ENCODE results near the gene OSBPL8. TPM values are rescaled to one million over a fixed set of nuclear protein-coding genes. Genes with fewer than 3 reads are reported as not detected.

The OSBPL8 gene
- total and polyA plus RNA-seq, 2 of the 8 experiments (the other 6 are each of a cell fraction or from before 2014, with no cell fraction given), result 10.9 to 81.1 TPM

DNA sequence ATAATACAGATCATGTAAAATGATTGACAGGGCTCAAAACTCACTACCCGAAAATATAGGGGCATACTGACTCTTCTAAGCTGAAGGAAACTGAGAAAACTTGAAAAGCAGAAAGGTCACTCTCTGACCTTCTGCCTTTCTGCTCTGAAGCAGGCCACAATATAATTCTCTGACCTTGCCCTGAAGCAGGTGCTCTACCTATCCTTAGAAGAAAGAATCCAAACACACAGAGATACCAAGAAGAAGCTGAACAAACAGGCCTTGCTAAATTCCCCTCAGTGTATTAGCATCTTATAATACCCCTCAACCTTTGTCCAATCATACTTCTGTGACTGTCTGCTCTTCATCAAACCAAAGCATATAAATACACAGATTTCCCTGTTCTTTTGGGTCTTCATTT lies 150.5 kb downstream of the OSBPL8 start:
- 81% methylated on average over 1 of the region's 1 CpG; no CpG with 5 or more reads in 1 of the 2 experiments for WGBS, 2 experiments (ENCODE audit: extremely low coverage in 1 of 2, insufficient coverage in 1 of 2, insufficient read length in 1 of 2, insufficient replicate concordance in 2 of 2, low coverage in 1 of 2, low lambda C conversion rate in 2 of 2, missing lambda C conversion rate in 1 of 2)

More for the DNA sequence above, 150.5 kb downstream of the OSBPL8 start:
- Histone ChIP-seq H3K9ac (replicated peaks in 1 of 4; ENCODE audit: extremely low read depth in 1 of 4, low read depth in 3 of 4, low read length in 3 of 4) (no peak overlapping the region), H3K9me3 (ENCODE audit: insufficient read depth in 2 of 2, low read depth in 1 of 2, low read length in 1 of 2) (no peaks in the 10 kb centered on the region), H3K18ac (ENCODE audit: extremely low read depth, low read length) (no peak overlapping the region), H2BK15ac (ENCODE audit: low read length) (no peak overlapping the region), H2AFZ (ENCODE audit: low read length) (no peak overlapping the region), H4K20me1 (replicated peaks in 1 of 2; ENCODE audit: control insufficient read depth in 1 of 2, insufficient read depth in 2 of 2, low read length in 2 of 2) (no peaks in the 10 kb centered on the region), H2BK120ac (replicated peaks; ENCODE audit: low read depth, low read length) (no peak overlapping the region), H2BK12ac (ENCODE audit: low read depth, low read length) (no peak overlapping the region), H3K79me1 (ENCODE audit: low read depth, low read length) (no peaks in the 10 kb centered on the region; the same call in 1 of the 2 replicates), H4K5ac (ENCODE audit: insufficient read length, low read depth, low read length) (no peak overlapping the region), H3K56ac (replicated peaks; ENCODE audit: insufficient read length, low read depth, low read length) (no peak overlapping the region), H3K23ac (ENCODE audit: insufficient read length) (no peak overlapping the region), H4K8ac (ENCODE audit: extremely low read depth, insufficient read depth, low read length) (no peak overlapping the region), H3K4me2 (ENCODE audit: insufficient read depth in 1 of 2, low read depth in 2 of 2, low read length in 2 of 2) (no peak overlapping the region), H3K4me1 (replicated peaks in 1 of 4; ENCODE audit: control insufficient read depth in 3 of 4, insufficient read depth in 4 of 4, low read length in 3 of 4) (no peaks in the 10 kb centered on the region; a peak in 1 of 7 replicates), H3K4ac (replicated peaks; ENCODE audit: insufficient read length, low read depth, low read length) (no peak overlapping the region), H2BK20ac (ENCODE audit: low read length) (no peak overlapping the region), H3K27ac (ENCODE audit: low read depth, low read length) (no peak overlapping the region), H3K4me3 (ENCODE audit: extremely low read depth in 1 of 4, insufficient read depth in 2 of 4, low read depth in 3 of 4, low read length in 4 of 4) (no peak overlapping the region), H3K23me2 (ENCODE audit: low read depth, low read length) (no peaks in the 10 kb centered on the region), H4K91ac (replicated peaks; ENCODE audit: insufficient read length, low read length) (no peak overlapping the region), H3K36me3 (ENCODE audit: control insufficient read depth in 2 of 4, insufficient read depth in 4 of 4, low read length in 3 of 4) (no peaks in the 10 kb centered on the region; a peak in 1 of 8 replicates), H3K79me2 (ENCODE audit: control insufficient read depth in 1 of 2, insufficient read depth in 2 of 2, low read length in 2 of 2) (0 out of 4 replicates have a peak, but pooled peaks cover 0 to 2% of the 10 kb centered on the region in 2 experiments), H3K14ac (ENCODE audit: insufficient read length) (no peak overlapping the region), H2BK5ac (ENCODE audit: low read depth, low read length) (no peak overlapping the region), H3K27me3 (replicated peaks in 1 of 4; ENCODE audit: control insufficient read depth in 3 of 4, extremely low read depth in 1 of 4, insufficient read depth in 3 of 4, low read length in 3 of 4) (no peaks in the 10 kb centered on the region), H2AK5ac (ENCODE audit: low read depth, low read length) (no peak overlapping the region)
- CTCF ChIA-PET (ENCODE audit: partially characterized antibody), result interaction anchor here (0.6 to 1.5 kb wide), 3 partner anchors 46 to 207 kb away, joined by 3 to 8 read pairs (median 3); no protein-coding TSS in a partner anchor
- POLR2A ChIA-PET (ENCODE audit: partially characterized antibody), result interaction anchor here (1.2 kb wide), 1 partner anchor 10 kb away, joined by 3 read pairs; no protein-coding TSS in a partner anchor
- DNase-seq (ENCODE audit: low read depth in 1 of 2, low spot score in 2 of 2) (no peak), FAIRE-seq (no peak)
- TF ChIP-seq ZNF274 (IDR thresholded peaks at IDR 0.05; ENCODE audit: borderline replicate concordance, extremely low read depth, low read length) (no peak), JUND (IDR thresholded peaks at IDR 0.05; ENCODE audit: low read length) (no peak), SRF (IDR thresholded peaks at IDR 0.05; ENCODE audit: low read depth, low read length) (no peak)

All from H1 (cell line).